GM18507 (cell line): ENCODE data around the gene ZNF385A.

Experiments
- DNase-seq: peaks from one replicate; pipeline ENCODE4 v3.0.0; 2011; ENCODE audit warnings: low read depth; ENCODE audit not compliant: insufficient read length; ENCODE audit errors: extremely low spot score
- FAIRE-seq: peaks from 2 replicates; lab custom pipeline; 2011; peaks lifted over from hg19 to GRCh38; lab: Jason Lieb, UNC

The ZNF385A gene

DNA sequence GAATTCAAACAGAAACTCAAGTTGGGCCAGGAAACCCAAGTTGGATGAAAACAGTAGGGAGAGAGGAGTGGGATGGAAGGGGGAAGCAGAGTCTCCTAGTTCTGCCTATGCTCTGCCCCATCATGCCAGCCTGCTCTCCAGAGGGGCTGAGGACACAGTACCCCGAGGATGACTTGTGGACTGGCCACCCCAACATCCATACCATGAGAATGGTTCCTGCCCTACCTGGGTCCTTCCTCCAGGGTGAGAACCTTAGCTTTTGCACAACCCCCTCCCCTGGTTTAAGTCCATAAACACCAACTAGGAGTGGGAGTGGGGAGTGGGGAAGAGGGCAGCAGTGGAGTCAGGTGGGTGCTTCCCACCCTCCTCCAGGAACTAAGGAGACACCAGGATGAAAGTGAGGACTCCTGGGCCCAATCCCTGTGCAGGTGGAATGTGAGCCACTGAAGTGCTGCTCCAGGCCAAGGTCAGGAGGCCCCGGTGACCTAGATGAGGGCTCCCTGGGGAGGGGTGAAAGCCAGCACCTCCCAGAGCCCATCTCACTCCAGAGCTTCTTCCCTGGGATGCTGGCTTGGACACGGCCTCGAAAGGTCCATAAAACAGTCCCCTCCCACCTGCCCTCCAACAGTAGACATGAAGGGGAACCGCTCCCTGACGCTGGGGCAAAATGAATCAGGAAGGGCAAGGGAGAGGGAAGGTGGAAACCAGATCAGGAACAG is 6.6 kb downstream of the ZNF385A start:
- FAIRE-seq (no peak), DNase-seq (no peak)

DNA sequence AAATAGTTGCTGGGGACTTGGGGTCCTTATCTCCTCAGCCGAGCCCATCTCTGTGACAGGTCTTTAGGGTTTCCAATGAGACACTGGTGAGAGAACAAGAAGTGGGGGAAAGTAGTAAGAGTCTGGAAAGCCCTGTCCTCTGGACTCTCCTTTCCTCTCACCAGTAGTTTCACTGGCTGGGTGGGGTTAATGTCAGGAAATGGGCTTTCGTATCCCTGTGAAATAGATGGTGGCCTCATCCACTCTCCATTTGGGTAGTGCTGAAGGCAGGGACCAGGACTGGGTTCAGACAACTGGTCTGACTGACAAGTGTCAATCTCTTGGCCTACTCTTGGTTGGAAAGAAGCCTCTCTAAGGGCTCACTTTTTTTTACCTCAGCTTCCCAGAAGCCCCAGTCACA is 7.5 kb downstream of the ZNF385A start:
- no peak for FAIRE-seq
- DNase-seq, result no peak

DNA sequence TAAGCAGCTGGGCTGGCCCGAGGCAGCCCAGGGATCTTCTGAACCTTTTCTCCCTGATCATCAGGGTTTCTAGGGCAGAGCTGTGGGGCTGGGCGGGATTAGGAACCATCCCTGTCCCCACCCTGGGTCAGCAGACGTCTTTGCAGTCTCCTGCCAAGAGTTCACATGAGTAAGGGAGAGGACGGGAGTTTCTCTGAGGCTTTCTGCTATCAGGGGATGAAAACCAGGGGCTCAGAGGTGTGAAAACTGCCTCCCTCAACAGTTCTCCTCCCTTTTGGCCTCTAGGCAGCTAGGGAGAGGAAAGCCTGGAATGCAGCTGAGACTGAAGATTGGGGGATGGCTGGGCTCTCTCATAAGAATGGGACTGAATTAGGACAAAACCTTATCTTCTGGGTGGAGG is 7.9 kb downstream of the ZNF385A start:
- no peak for FAIRE-seq

DNA sequence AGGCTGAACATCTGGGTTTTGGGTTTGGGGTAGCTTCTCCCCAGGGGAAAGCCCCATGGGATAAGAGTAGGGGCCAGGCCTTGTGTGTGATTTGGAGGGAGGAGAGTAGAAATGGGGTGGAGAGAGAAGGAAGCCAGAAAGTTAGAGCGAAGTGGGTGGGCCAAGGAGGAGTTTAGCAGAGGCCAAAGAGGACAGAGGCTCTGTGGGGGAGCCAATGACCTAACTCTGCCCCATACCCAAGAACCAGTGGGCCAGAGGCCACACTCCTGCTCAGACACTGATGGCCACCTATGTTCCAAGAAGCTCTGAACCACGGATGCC is 9.3 kb downstream of the ZNF385A start:
- FAIRE-seq, result no peak
- no peak for DNase-seq

More for the DNA sequence above, 7.9 kb downstream of the ZNF385A start:
- no peak for DNase-seq

DNA sequence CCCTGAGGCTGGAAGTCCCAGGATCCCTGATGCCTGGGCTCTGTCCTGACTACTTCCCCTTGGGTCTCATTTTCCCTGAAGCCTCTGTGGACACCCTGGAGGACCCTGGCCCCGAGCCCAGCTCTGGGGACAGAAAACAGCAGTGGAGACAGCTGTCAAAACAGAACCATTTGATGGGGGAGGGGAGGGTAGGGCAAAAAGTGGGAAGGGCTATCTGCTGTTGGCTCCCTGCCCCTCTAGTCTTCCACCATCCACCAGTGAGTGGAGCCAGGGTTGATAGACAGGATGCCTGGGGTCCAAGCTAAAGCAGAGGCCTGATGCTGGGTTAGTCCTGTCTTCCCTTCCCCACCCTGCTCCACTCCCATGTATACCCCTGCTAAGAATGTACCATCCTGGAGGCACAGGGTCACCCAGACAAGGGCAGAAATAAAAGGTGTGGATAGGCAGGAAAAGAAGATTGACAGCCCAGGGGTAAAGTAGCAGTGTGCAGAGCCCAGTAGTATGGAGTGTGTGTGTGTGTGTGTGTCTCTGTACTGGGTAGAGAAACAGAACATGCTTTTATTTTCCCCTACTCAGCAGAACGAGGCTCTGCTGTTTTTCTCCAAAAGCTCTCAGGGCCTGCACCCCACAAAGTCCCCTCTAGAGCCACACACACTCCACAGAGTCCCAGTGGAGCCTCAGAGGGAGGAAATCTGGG is 9.8 kb downstream of the ZNF385A start:
- DNase-seq, result no peak

DNA sequence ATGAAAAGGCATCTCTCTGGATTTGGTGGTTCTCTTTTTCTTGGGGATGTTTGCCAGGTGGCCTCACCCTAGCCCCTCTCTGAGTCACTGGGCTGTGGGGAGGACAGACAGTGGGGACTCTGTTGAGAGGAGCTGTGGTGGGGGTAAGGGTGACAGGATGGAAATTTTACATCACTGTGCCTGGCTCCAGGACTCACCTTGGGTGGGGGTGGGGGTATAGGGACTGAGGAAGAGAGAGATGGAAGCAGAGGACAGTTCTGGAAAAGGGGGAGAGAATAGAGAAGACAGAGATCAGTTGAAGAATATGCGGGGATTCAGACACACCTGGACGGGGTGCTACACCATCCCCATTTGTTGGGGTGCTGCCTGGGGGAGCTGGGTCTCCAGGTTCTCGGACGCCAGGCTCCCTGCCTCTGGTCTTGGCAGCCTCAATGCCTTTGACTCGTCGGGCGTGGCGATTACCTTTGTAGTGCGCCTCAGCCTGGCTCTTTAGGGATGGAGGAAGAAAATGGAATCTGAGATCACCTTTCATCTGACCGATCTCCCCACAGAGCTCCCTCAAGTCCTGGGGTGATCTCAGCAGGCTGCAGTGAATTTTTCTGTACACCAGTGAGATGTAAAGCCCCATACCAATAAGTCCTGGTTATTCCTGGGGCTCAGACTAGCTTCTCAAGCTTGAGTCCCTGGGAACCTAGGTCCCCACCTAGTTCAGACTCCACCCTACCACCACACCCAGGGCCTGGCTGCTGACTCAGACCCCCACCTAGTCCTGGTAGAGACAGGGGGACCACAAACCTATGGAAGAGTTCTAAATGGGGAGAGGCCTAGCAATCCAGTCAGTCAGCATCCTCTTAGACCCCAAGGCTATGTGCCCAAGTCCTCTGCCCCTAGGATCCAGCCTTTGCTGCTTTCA is 10.6 kb downstream of the ZNF385A start:
- FAIRE-seq (no peak), DNase-seq (no peak)

More for the DNA sequence above, 9.8 kb downstream of the ZNF385A start:
- no peak for FAIRE-seq

DNA sequence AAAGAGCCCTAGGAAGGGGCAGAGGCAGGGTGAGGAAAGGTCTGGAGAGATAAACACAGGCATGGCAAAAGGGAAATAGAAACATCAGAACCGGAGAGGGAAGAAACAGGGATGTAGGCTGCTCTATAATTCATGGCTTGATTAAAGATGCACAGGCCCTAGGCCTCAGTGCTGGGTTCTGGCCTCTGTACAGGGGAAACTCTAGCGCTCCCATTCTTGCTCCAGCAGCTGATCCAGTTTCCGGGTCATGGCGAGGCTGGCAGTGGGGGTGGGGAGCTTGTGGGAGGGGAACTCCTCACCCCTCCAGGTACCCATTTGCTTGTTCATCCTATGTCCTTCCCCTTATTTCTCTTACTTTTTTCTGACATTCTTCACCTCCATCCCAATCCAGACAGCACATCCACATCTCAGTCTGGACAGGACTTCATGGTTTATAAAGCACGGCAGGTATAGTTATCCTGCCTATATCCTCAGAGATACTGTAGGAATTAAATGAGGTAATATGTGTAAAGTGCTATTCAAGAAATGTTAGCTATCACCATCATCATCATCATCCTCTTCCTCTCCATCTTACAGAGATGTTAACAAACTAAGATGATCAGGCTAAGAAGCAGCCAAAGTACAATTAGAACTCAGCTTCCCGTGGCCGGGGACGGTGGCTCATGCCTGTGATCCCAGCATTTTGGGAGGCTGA is 12.3 kb downstream of the ZNF385A start:
- DNase-seq (no peak), FAIRE-seq (no peak)

DNA sequence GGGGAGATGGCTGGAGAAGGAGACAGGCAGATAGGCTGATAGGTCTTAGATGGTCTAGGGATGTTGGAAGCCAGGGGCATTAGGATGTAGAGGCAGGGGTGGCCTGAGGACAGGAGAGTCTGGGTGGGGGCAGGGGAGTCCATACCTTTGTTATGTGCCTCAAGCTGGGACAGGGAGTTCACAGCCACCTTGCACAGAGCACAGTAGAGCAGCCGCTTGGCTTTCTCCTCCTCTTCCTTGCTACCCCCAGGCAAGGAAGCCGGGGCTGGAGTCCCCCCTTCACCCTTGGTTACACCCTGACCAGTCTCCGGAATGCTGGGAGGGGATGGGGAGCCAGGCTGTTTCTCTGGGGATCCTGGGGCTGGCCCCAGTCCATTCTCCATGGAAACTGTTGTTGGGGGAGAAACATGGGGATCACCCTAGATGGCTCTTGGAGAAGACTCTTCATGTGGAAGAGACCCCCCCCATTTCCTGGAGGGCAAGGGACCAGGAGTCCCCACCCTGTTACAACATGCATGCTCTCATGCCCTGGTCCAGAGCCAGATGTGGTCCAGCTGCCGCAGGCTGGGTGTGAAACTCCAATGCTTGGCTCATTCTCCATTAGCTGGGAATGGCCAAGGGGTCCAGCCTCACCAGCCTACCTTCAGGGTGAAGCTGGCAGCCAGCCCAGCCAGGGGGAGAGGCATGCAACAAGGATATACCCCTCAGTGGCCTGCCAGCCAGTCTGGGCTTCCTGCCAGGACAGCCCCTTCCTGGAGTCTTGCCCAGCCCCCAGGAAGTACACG is 13.0 kb downstream of the ZNF385A start:
- FAIRE-seq, result no peak
- DNase-seq, result no peak

DNA sequence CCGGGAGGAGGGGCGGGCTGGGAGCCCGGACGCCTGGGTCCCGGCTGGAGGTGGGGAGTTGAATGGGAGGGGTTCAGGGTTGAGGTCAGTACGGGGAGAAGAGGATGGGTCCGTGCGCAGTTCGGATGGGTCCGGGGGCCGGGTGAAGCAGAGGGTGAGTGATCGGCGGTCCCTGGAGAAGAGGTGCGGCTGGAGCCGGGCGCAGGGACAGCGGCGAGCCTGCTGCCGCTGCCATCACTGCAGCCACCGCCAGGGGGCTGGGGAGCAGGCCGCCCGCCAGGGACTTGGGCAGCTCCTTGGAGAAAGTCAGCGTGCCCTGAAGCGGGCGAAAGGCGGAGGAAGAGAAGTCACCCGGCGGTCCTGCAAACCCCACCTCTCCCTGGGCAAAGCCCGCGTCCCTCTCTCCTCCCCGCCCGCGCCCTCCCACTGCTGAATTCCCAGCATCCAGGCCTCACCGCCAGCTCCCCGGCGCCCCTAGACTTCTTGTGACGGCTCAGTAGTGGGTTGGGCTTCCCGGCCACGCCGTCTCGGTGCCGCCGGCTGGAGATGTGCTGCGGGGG is 14.3 kb downstream of the ZNF385A start:
- DNase-seq, result no peak
- no peak for FAIRE-seq

DNA sequence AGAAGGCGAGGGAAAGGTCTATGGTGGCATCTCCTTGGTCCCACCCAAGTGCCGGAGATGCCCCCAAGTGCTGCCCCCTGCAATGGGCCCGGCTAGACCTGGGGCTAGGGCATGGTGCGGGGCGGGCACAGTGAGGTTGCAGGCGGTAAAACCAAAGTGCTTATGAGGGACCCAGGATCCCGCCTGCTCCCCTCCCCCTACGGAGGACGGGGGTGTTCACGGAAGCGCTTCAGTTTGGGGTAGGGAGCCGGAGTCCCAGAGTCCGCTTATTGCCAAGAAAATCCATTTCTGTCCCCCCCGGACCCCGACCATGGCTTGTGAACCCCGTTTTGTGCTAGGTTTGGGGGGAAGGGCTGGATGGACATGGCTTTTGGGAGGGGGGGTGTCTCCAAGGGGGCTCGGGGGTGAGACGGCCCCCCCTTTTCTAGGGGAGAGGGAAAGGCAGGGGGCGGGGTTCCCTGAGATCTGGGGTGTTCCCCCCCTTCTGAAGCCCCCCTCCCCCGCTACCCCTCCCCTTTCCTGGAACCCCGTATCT is 14.9 kb downstream of the ZNF385A start:
- DNase-seq (no peak), FAIRE-seq (no peak)

DNA sequence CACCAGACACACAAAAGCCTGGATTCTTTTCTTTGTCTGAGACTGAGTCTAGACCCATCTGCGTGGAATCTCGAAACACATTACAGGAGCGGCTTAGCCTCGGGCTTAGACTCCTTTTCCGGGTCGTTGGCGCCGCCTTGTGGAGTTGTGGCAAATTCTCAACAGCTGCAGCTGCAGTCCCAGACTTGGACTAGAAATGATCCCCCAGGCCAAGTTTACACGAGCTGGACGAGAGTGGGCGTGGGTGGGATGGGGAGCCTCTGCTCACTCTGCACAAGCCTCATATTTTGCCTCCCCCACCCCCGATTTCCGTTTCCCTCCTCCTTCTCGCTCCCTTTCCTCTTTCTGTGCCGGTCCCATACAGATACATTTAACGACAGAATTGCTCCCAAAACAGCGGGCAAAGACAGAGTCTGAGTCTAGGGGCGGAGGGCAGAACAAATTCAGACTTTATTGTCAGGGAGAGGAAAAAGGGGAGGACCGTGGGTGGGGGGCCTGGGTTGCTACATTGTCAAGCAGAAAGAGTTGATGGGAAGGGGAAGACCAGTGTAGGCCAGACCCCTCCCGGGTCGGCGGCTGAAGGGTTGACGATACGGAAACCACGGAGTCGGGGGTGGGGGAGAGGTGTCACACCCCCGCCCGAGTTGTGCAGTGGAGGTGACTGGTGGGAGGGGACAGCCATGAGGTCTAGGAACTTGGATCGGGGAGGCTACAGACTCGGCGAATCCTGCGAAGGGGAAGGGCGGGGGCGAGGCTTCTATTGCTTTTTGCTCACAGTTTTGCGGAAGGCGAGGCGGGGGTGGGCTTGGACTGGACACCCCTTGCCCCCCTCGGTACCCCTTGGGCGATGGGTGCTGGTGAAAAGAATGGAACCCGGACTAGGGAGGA is 15.6 kb downstream of the ZNF385A start:
- FAIRE-seq, result peak; percentile 84
- DNase-seq, result no peak

DNA sequence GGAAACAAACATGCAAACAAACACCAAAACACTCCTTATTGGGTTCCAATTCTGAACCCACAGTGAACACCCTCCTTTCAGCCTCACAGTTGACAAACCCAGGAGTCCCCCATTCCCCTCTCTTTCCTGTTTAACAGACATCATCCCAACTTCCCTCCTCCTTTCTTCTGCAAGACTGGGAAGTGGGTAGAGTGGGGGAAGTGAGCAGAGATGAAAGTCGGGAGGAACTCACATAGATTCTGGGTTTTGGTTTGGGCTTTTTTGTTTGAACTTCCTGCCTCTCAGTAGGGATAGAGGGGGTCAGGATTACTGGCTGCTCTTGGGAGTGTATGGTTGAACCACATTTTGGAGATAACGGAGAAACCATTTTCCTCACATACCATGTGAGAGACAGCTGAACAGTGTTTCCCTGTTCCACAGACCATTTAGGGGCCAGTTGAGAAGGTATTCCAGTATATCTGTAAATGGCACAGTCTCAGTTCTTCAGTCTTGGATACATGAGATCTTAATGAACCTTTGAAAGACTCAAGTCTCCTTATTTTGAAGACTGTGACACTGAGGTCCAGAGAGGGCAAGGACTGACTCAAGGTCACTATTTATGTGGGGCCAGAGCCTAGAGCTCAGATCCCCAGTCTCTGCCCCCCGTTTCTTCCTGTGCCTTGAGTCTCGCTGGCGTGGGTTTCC is 16.4 kb downstream of the ZNF385A start:
- no peak for FAIRE-seq
- DNase-seq, result no peak

DNA sequence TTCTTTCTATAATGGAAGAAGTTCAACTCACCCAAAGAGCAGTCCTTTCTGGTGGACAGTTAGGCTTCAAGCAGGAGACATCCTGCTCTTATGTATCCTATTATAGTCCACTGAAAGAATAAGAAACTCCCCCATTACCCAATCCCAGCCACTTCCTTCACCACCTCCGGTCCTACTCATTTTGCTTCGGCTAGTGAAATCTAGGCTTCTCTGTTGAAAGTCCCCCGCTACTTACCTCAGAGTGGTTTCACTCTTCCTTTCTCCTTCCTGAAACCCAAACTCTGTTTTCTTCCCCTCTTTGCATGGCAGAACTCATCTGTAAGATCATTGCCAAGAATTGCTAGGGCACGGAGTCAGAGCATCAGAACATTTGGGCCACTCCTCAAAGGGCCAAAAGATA is 20.1 kb downstream of the ZNF385A start, which contains the start of gene GPR84:
Gene GPR84, minus strand, starts transcription at position 74 of the 400 bp plus-strand sequence. CDS start 635 bp downstream, outside the sequence.
- FAIRE-seq, result peak; percentile 86

DNA sequence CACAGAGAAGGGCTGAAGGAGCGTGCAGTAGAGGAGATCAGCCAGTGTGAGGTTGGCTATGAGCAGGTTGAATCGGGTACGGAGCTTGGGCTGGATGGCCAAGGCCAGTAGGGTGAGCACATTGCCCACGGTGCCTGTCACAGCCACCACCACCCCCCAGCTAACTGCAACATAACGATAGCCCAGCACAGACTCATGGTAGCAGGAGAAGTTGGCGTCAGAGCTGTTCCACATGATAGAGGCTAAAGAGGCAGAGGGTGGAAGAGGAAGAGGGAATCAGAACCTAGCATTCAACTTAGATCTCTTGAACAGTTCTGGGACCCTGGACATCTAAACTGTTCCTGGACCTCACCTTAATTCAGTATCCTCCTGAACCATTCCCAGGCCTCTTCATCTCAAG is 20.9 kb downstream of the ZNF385A start:
- FAIRE-seq, result no peak
- DNase-seq, result no peak

More for the DNA sequence above, 20.1 kb downstream of the ZNF385A start, which contains the start of gene GPR84:
- DNase-seq, result peak; percentile 23

DNA sequence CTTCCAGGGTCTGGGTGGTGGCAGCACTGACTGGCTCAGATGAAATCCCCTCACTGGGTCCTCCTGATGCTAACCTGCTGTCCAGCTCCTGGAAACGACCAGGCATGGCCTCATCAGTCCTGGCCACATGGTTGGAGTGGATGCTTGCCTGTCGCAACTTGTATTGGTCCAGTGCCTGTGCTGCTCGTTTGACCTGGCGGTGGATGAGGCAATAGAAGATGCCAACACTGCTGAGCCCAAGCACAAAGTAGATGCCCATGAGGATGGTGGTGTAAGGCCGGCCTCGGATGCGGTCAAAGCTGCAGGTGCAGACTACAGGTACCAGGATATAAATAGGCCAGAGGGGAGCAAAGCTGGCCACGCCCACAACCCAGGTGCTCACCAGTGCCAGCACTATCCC is 21.5 kb downstream of the ZNF385A start:
- DNase-seq (no peak), FAIRE-seq (no peak)

DNA sequence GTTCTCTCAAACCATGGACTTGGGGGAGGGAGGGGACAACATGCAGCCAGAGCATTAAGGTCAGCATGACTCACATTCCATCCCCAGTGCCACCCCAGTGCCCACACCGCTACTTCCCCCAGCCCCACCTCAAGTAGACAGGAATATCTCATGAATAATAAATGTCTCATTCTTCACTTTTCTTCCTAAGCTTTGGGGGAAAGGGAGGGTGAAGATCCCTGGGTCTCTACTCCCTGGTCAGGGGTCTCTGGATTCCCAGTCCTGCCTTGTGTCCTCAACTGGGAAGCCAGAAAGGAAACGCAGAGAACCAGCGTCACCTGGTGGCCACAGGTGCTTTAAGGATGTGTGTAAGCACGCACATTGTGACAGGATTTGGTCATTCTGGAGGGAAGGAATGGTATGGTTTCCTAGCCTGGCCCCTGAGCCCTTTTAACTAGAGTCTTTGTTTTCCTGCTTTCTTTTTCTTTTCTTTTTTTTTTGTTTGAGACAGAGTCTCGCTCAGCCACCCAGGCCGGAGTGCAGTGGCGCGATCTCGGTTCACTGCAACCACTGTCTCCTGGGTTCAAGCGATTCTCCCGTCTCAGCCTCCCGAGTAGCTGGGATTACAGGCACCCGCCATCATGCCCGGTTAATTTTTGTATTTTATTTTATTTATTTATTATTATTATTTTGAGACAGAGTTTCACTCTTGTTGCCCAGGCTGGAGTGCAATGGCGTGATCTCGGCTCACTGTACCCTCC is 23.6 kb downstream of the ZNF385A start:
- DNase-seq (peak; percentile 23), FAIRE-seq (no peak)
